Stomach (tissue), 9 donors: ENCODE measurements around the gene EYA3. TPM values are rescaled to one million over a fixed set of nuclear protein-coding genes. Genes with fewer than 3 reads are reported as not detected.

Source experiments
- DNase-seq, 2 donors: peaks; one replicate each; pipeline versions ENCODE4 v3.0.0 to v3.0.0-alpha.2; 2013 to 2019
- H3K27ac ChIP-seq, 5 donors: fragments of 200-600 bp in 4 of 5; sonication (generic) in 4 of 5; one replicate each; pipeline ENCODE4 v1.5.1; 2013 to 2019; ENCODE audit warnings: mild to moderate bottlenecking in 1 of 5, moderate library complexity in 1 of 5
- H3K27me3 ChIP-seq, 3 donors: fragments of 200-600 bp; sonication (generic); one replicate each; pipeline ENCODE4 v1.5.1; 2017 to 2019; ENCODE audit warnings: mixed run types in 1 of 3
- H3K36me3 ChIP-seq, 4 donors: fragments of 200-600 bp; sonication (generic); 1 replicate in 3 of 4; 2 replicates in 1 of 4; pipeline ENCODE4 v1.5.1; 2016 to 2019
- H3K4me1 ChIP-seq, 4 donors: fragments of 200-600 bp; sonication (generic); one replicate each; pipeline ENCODE4 v1.5.1; 2016 to 2019
- H3K4me3 ChIP-seq, 4 donors: fragments of 200-600 bp; sonication (generic) in 3 of 4; one replicate each; pipeline ENCODE4 v1.5.1; 2016 to 2019; ENCODE audit warnings: mild to moderate bottlenecking in 1 of 4
- H3K9me3 ChIP-seq, 4 donors: fragments of 200-600 bp; sonication (generic); one replicate each; pipeline ENCODE4 v1.5.1; 2016 to 2019
- CTCF ChIP-seq, 7 experiments: fragments of 450-650 bp in 4 of 7; fragments of 200-600 bp in 3 of 7; sonication (generic) in 3 of 7; IDR thresholded peaks; one replicate each; pipeline ENCODE4 v1.5.1; 2016 to 2019; ENCODE audit warnings: antibody characterized with exemption in 7 of 7, control low read depth in 2 of 7, mild to moderate bottlenecking in 1 of 7
- EP300 ChIP-seq: sonication (generic); formaldehyde crosslinking; IDR thresholded peaks from one replicate; pipeline ENCODE4 v1.6.1; 2017; ENCODE audit warnings: antibody characterized with exemption
- POLR2A ChIP-seq, 4 donors: fragments of 450-650 bp; IDR thresholded peaks; one replicate each; pipeline ENCODE4 v1.6.1; 2016; ENCODE audit warnings: antibody characterized with exemption in 4 of 4, control low read depth in 2 of 4, mild to moderate bottlenecking in 1 of 4, moderate library complexity in 1 of 4
- POLR2AphosphoS5 ChIP-seq, 3 donors: sonication (generic); formaldehyde crosslinking; IDR thresholded peaks; one replicate each; pipeline ENCODE4 v1.6.1; 2016; ENCODE audit warnings: antibody characterized with exemption in 3 of 3
- WGBS, 5 donors: extraction: QIAGEN DNeasy Blood & Tissue Kit in 3 of 5; methylation state at CpG; one replicate each; pipeline versions ENCODE4 v1.1.5 to v1.1.7; 2013 to 2018; 5-methylcytosine and 5-hydroxymethylcytosine counted together
- intact Hi-C: fragments of 100-400 bp; cut with DNase I; formaldehyde crosslinking; loops from one replicate; pipeline ENCODE4 v1.15.1; 2023; ENCODE audit warnings: low total_unique reads
- polyA plus RNA-seq, 3 donors: library from polyadenylated mRNA; stranded (reverse); fragments of 200-250 nt; gene quantifications; one replicate each; pipeline ENCODE4 v1.2.3, GENCODE V29; 2013
- total RNA-seq, 5 donors: library from RNA; depleted of rRNA; stranded (reverse); fragments of >200 nt; gene quantifications; one replicate each; pipeline versions ENCODE4 v1.1.0 to v1.2.3, GENCODE V29; 2014 to 2016
- donor health status: healthy with polysubstance abuse.
- donor health status: Bipolar disorder and iron deficiency.
- donor health status: healthy.

Gene EYA3
- total and polyA plus RNA-seq, 8 donors, result 2.9 to 38.2 (median 12.5) TPM

GRCh38 chr1:27970401-27970800, 118.0 kb downstream of the EYA3 start:
- H3K27me3 ChIP-seq, result no peaks in the 10 kb centered on the region
- H3K36me3 ChIP-seq, result peaks cover 17 to 66% (median 56%) of the 10 kb centered on the region in 4 donors
- 78 to 89% (median 82%) methylated on average over 6 of the region's 6 CpGs for WGBS, 5 donors
- TF ChIP-seq POLR2AphosphoS5 (IDR thresholded peaks at IDR 0.05) (no peak), EP300 (no peak), CTCF (IDR thresholded peaks at IDR 0.05) (no peak), POLR2A (IDR thresholded peaks at IDR 0.05) (no peak)
- intact Hi-C loops, result loop anchor here (10.0 kb wide), 1 partner anchor 106 kb away; no protein-coding TSS in a partner anchor
- peaks cover 0 to 36% (median 19%) of the 10 kb centered on the region in 4 donors for H3K4me1 ChIP-seq
- H3K27ac ChIP-seq, result peak overlapping the region in 4 of 5 donors; percentile 13 to 62 (median 36)
- DNase-seq, result no peak
- H3K9me3 ChIP-seq, result no peaks in the 10 kb centered on the region
- H3K4me3 ChIP-seq, result no peak overlapping the region

GRCh38 chr1:27968692-27969091, 119.7 kb downstream of the EYA3 start:
- Histone ChIP-seq H3K27ac (peak overlapping the region in 2 of 5 donors; percentile 28 to 46), H3K27me3 (no peaks in the 10 kb centered on the region), H3K36me3 (peaks cover 29 to 69% (median 63%) of the 10 kb centered on the region in 4 donors), H3K4me3 (no peak overlapping the region), H3K9me3 (no peaks in the 10 kb centered on the region), H3K4me1 (peaks cover 0 to 25% (median 16%) of the 10 kb centered on the region in 4 donors)
- DNase-seq, result peak in 1 of 2 donors; percentile 62
- intact Hi-C loops, result no loop called here
- 16 to 39% (median 28%) methylated on average over 3 of the region's 3 CpGs for WGBS, 5 donors
- TF ChIP-seq POLR2AphosphoS5 (IDR thresholded peaks at IDR 0.05) (peak in 1 of 3 donors; percentile 9), EP300 (no peak), POLR2A (IDR thresholded peaks at IDR 0.05) (no peak), CTCF (IDR thresholded peaks at IDR 0.05) (no peak)

- TF ChIP-seq CTCF (IDR thresholded peaks at IDR 0.05) (no peak), POLR2A (IDR thresholded peaks at IDR 0.05) (no peak), EP300 (no peak), POLR2AphosphoS5 (IDR thresholded peaks at IDR 0.05) (no peak)
- 82 to 87% (median 86%) methylated on average over 4 of the region's 4 CpGs for WGBS, 5 donors
- intact Hi-C loops, result no loop called here
- peaks cover 0 to 25% (median 15%) of the 10 kb centered on the region in 4 donors for H3K4me1 ChIP-seq
- H3K27me3 ChIP-seq, result no peaks in the 10 kb centered on the region
- H3K27ac ChIP-seq, result peak overlapping the region in 2 of 5 donors; percentile 28 to 46
- no peaks in the 10 kb centered on the region for H3K9me3 ChIP-seq
- no peak for DNase-seq
- no peak overlapping the region for H3K4me3 ChIP-seq
- peaks cover 33 to 69% (median 63%) of the 10 kb centered on the region in 4 donors for H3K36me3 ChIP-seq
These were observed 120.4 kb downstream of the EYA3 start for GRCh38 chr1:27967884-27968466.

- TF ChIP-seq POLR2AphosphoS5 (IDR thresholded peaks at IDR 0.05), result no peak
- no peak for TF ChIP-seq POLR2A (IDR thresholded peaks at IDR 0.05)
- TF ChIP-seq CTCF (IDR thresholded peaks at IDR 0.05), result no peak
- TF ChIP-seq EP300, result no peak
- WGBS, 5 donors, result 89 to 94% (median 93%) methylated on average over 11 to 12 of the region's 12 CpGs
- intact Hi-C loops, result no loop called here
- Histone ChIP-seq H3K27ac (no peak overlapping the region), H3K4me3 (no peak overlapping the region), H3K9me3 (no peaks in the 10 kb centered on the region), H3K4me1 (peaks cover 0 to 26% (median 14%) of the 10 kb centered on the region in 4 donors), H3K27me3 (no peaks in the 10 kb centered on the region), H3K36me3 (peaks cover 33 to 68% (median 60%) of the 10 kb centered on the region in 4 donors)
- no peak for DNase-seq
These were observed 121.1 kb downstream of the EYA3 start for GRCh38 chr1:27967106-27967883.
